RWPE2 (cell line): ENCODE measurements around the gene PRPF31.

Source experiments
- ATAC-seq: fragments of 200-7000 bp; cut with Tn5 transposase; 3 replicates; pipeline ENCODE4 v1.9.1; 2021; ENCODE audit warnings: low read depth
- DNase-seq: peaks from one replicate; pipeline ENCODE4 v3.0.0-alpha.2; 2020; ENCODE audit warnings: low spot score
- H3K27ac ChIP-seq: fragments of 450-650 bp; 2 replicates; pipeline ENCODE4 v1.5.1; 2017; ENCODE audit warnings: mild to moderate bottlenecking; ENCODE audit not compliant: poor library complexity, severe bottlenecking
- H3K27me3 ChIP-seq: fragments of 250-450 bp; sonication (Bioruptor Pico); 2 replicates; pipeline ENCODE4 v1.5.1; 2021; ENCODE audit warnings: mild to moderate bottlenecking, moderate library complexity; ENCODE audit not compliant: insufficient read depth, poor library complexity, severe bottlenecking
- H3K36me3 ChIP-seq: fragments of 250-450 bp; sonication (Bioruptor Pico); 2 replicates; pipeline ENCODE4 v1.5.1; 2020; ENCODE audit warnings: low read depth, mild to moderate bottlenecking, moderate library complexity
- H3K4me1 ChIP-seq: fragments of 250-450 bp; sonication (Bioruptor Pico); 2 replicates; pipeline ENCODE4 v1.5.1; 2021; ENCODE audit warnings: mild to moderate bottlenecking, moderate library complexity; ENCODE audit not compliant: insufficient read depth, poor library complexity, severe bottlenecking
- H3K4me3 ChIP-seq: fragments of 250-450 bp; sonication (Bioruptor Pico); 2 replicates; pipeline ENCODE4 v1.5.1; 2021; ENCODE audit warnings: mild to moderate bottlenecking, moderate library complexity; ENCODE audit not compliant: severe bottlenecking
- H3K9me3 ChIP-seq: fragments of 250-450 bp; sonication (Bioruptor Pico); 2 replicates; pipeline ENCODE4 v1.5.1; 2021; ENCODE audit warnings: mild to moderate bottlenecking, moderate library complexity; ENCODE audit not compliant: severe bottlenecking
- CTCF ChIP-seq: fragments of 450-650 bp; IDR thresholded peaks from one replicate; pipeline ENCODE4 v1.5.1; 2017; ENCODE audit warnings: mild to moderate bottlenecking, moderate library complexity; ENCODE audit not compliant: poor library complexity, severe bottlenecking

The PRPF31 gene

GRCh38 chr19:54151362-54152035 is 35.9 kb downstream of the PRPF31 start:
- TF ChIP-seq CTCF: no peak
- Histone ChIP-seq H3K9me3 (no peaks in the 10 kb centered on the region), H3K27ac (no peak overlapping the region), H3K36me3 (peaks cover 94% of the 10 kb centered on the region), H3K4me1 (no peaks in the 10 kb centered on the region), H3K27me3 (no peaks in the 10 kb centered on the region), H3K4me3 (no peak overlapping the region)
- no peak for ATAC-seq
- no peak for DNase-seq

GRCh38 chr19:54152267-54152666 is 36.7 kb downstream of the PRPF31 start:
- Histone ChIP-seq H3K36me3 (peaks cover 96% of the 10 kb centered on the region), H3K4me1 (no peaks in the 10 kb centered on the region)
- no peak for ATAC-seq

GRCh38 chr19:54152878-54153524 is 37.4 kb downstream of the PRPF31 start:
- Histone ChIP-seq H3K9me3 (no peaks in the 10 kb centered on the region), H3K27ac (no peak overlapping the region), H3K4me1 (no peaks in the 10 kb centered on the region), H3K27me3 (no peaks in the 10 kb centered on the region), H3K4me3 (no peak overlapping the region), H3K36me3 (peaks cover 96% of the 10 kb centered on the region)
- ATAC-seq: no peak
- no peak for TF ChIP-seq CTCF
- no peak for DNase-seq

More at GRCh38 chr19:54152267-54152666, 36.7 kb downstream of the PRPF31 start:
- Histone ChIP-seq H3K27me3 (no peaks in the 10 kb centered on the region), H3K27ac (no peak overlapping the region), H3K9me3 (no peaks in the 10 kb centered on the region), H3K4me3 (no peak overlapping the region)
- no peak for TF ChIP-seq CTCF
- no peak for DNase-seq

GRCh38 chr19:54153731-54154326 is 38.3 kb downstream of the PRPF31 start:
- Histone ChIP-seq H3K4me3 (no peak overlapping the region), H3K36me3 (peaks cover 95% of the 10 kb centered on the region), H3K9me3 (no peaks in the 10 kb centered on the region), H3K4me1 (no peaks in the 10 kb centered on the region), H3K27me3 (no peaks in the 10 kb centered on the region), H3K27ac (no peak overlapping the region)
- ATAC-seq: no peak; the same call in 2 of the 3 replicates
- no peak for TF ChIP-seq CTCF
- no peak for DNase-seq
